Melanocyte of skin (primary cell): ENCODE results near the gene DVL1. TPM values are rescaled to one million over a fixed set of nuclear protein-coding genes. Genes with fewer than 3 reads are reported as not detected.

Source experiments
- small RNA-seq, 2 donors: library from RNA; depleted of rRNA; stranded (forward); fragments of <200 nt; gene quantifications; one replicate each; pipeline ENCODE3, GENCODE V24; 2012
- total RNA-seq, 2 donors: library from RNA; depleted of rRNA; stranded (reverse); fragments of >200 nt; gene quantifications; 2 replicates each; pipeline ENCODE4 v1.2.3, GENCODE V29; 2012

DVL1 gene
- total RNA-seq: 10 to 100 TPM; 44.4 to 60.6 TPM

DNA sequence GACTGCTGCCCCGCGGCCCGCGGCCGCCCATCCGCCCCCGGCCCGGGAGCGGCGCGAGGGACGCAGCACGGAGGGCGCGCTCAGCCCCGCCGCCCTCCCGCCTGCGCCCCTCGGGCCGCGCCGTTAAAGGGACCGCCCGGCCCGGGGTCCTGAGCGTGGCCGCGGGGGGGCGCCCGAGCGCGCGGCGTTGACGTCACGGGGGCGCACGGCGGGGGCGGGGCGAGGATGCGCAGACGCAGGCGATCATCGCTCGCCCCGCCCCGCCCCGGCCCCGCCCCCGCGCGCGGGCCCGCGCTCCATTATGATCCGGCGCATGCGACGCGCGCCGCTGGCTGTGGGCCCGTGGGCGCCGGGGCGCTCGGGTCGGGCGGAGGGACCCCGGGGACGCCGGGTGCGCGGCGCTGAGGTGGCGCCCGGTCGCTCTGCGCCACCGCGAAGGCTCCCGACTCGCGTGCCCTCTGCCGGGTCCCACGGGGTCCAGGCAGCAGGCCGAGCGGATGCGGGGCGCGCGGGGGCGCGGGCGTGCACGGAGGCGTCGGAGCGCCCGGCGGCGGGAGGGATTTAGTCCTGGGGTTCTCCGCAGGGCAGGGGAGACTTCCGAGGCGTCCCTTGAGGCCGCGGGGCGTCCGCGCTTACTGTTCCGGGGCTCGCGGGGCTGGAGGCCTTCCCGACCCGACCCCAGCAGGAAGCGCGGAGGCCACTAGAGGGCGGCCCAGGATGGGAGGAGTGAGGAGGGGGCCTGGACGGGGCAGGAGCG is at the start of gene DVL1:
TSS of gene DVL1 (minus strand) at position 163 of the 757 bp plus-strand sequence. CDS start 353 bp downstream, outside the sequence.

GRCh38 chr1:1374929-1375662 is 25.9 kb upstream of the DVL1 start, which contains the start of gene AURKAIP1:
Gene AURKAIP1 (minus strand): TSS chr1:1375207. CDS start chr1:1374756, 451 bp downstream.

DNA sequence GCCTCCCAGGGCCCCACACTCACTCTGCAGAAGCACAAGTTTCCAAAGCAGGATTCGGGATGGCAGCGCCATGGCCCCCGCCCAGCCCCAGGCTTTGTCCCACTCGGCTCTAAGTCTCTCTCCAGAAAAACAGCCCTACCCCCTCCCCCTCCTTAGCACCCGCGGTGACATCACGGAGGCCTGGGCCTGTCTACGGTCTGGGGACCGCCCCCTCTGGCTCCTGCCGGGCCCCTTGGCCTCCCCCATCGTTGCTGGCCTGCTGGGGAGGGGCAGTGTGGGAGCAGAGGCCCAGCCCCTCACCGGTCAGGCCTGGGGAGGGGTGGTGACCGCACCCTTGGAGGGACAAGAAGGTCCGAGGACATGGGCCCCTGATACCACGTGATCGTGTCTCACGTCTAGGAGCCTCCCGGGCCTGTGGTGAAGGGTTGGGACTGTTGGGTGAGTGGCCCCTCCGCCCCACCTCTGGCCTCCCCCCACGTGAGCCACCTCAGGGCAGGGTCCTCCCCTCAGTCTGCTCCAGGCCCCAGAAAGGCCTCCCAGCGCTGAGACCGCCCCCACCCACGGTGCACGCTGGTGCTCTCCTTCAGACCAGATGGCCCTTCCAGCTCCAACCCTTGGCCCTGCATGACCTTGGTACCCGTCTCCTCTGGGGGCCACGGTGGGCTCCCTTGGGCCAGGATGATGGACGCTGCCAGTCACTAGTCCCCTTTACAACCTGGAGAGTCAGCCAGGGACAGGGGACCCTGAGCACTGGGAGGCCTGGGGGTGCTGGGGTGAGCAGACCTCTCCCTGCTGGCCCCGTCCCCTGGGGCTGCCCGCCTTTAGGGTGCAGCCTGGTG is 9.4 kb upstream of the DVL1 start, which contains the start of gene MXRA8:
TSS of gene MXRA8 (minus strand) at position 123 of the 839 bp plus-strand sequence. CDS start at position 72, 51 bp downstream.

DNA sequence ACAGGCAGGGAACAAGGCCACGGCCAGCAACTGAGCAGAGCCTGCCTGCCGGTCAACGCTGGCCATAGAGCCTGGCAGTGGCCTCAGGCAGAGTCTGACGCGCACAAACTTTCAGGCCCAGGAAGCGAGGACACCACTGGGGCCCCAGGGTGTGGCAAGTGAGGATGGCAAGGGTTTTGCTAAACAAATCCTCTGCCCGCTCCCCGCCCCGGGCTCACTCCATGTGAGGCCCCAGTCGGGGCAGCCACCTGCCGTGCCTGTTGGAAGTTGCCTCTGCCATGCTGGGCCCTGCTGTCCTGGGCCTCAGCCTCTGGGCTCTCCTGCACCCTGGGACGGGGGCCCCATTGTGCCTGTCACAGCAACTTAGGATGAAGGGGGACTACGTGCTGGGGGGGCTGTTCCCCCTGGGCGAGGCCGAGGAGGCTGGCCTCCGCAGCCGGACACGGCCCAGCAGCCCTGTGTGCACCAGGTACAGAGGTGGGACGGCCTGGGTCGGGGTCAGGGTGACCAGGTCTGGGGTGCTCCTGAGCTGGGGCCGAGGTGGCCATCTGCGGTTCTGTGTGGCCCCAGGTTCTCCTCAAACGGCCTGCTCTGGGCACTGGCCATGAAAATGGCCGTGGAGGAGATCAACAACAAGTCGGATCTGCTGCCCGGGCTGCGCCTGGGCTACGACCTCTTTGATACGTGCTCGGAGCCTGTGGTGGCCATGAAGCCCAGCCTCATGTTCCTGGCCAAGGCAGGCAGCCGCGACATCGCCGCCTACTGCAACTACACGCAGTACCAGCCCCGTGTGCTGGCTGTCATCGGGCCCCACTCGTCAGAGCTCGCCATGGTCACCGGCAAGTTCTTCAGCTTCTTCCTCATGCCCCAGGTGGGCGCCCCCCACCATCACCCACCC is 17.9 kb downstream of the DVL1 start, which contains the start of gene TAS1R3:
TSS of gene TAS1R3 (plus strand) at position 213 of the 898 bp plus-strand sequence. CDS start at position 279, 66 bp downstream.

DNA sequence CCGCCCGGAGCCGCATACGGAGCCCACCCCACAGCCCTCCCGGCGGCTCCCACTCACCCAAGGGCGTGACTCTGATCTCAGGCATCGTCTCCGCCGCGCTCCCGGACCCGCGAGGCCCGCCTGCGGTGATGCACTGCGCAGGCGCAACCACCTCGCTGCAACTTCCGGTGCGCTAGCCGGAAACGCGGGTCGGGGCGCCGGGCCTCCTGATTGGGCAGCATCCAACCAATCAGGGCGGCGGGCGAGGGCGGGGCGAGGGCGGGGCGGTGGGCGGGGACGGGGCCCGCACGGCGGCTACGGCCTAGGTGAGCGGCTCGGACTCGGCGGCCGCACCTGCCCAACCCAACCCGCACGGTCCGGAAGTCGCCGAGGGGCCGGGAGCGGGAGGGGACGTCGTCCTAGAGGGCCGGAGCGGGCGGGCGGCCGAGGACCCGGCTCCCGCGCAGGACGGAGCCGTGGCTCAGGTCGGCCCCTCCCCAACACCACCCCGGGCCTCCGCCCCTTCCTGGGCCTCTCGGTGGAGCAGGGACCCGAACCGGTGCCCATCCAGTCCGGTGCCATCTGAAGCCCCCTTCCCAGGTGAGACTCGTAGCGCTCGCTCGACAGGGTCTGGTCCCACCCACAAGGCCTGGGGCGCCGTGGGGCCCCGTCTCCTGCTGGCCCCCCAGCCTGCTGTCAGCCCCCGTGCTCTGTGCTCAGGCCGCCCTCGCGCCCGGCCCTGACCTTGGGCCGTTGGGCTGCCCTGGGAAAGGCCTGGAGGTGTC is 24.5 kb downstream of the DVL1 start, which contains the start of the genes CPTP and INTS11:
TSS of gene CPTP (plus strand) at position 279 of the 764 bp plus-strand sequence. CDS start 2,109 bp downstream, outside the sequence.
TSS of gene INTS11 (minus strand) at position 137 of the 764 bp plus-strand sequence. CDS start at position 85, 52 bp downstream.

GRCh38 chr1:1307923-1308755 is 41.1 kb downstream of the DVL1 start, which contains the start of the genes ACAP3 and PUSL1:
Gene ACAP3 (minus strand): TSS chr1:1307930. CDS start chr1:1307815, 115 bp downstream.
Gene PUSL1 (plus strand): TSS chr1:1308597. CDS start chr1:1308644, 47 bp downstream.

Small RNAs within 50 kb of the gene (small RNA-seq; reads per million reads assigned to genes)
- 0 reads per million in 2 donors for gene MIR6726

Other genes with a start within 250 kb of the DVL1 start
- 10 to 100 TPM in 1 of 2 donors, 1 to 10 TPM in 1; 8.6 to 12.0 TPM for gene C1orf159, start 233.3 kb downstream of the DVL1 start, total RNA-seq
- not detected for gene TTLL10, start 175.5 kb downstream of the DVL1 start, total RNA-seq
- under 1 TPM in 1 of 2 donors, not detected in 1; 0.34 TPM for gene TNFRSF18, start 142.8 kb downstream of the DVL1 start, total RNA-seq
- gene TNFRSF4, start 135.3 kb downstream of the DVL1 start, total RNA-seq: not detected
- 10 to 100 TPM; 79.5 to 88.9 TPM for gene SDF4, start 117.4 kb downstream of the DVL1 start, total RNA-seq
- gene B3GALT6, start 117.2 kb downstream of the DVL1 start, total RNA-seq: 10 to 100 TPM; 19.0 to 26.5 TPM
- gene C1QTNF12, start 102.7 kb downstream of the DVL1 start, total RNA-seq: not detected
- 10 to 100 TPM; 28.9 to 32.6 TPM for gene UBE2J2, start 75.6 kb downstream of the DVL1 start, total RNA-seq
- gene SCNN1D, start 69.0 kb downstream of the DVL1 start, total RNA-seq: under 1 TPM; 0.67 to 0.69 TPM
- 10 to 100 TPM; 21.3 to 42.0 TPM for gene ACAP3, start 41.5 kb downstream of the DVL1 start, total RNA-seq
- 10 to 100 TPM; 15.8 to 23.6 TPM for gene PUSL1, start 40.8 kb downstream of the DVL1 start, total RNA-seq
- gene INTS11, start 24.8 kb downstream of the DVL1 start, total RNA-seq: 100 to 1,000 TPM in 1 of 2 donors, 10 to 100 TPM in 1; 57.5 to 102 TPM
- gene CPTP, start 24.6 kb downstream of the DVL1 start, total RNA-seq: 10 to 100 TPM; 20.0 to 23.0 TPM
- under 1 TPM in 1 of 2 donors, not detected in 1; 0.33 TPM for gene TAS1R3, start 18.1 kb downstream of the DVL1 start, total RNA-seq
- under 1 TPM in 1 of 2 donors, not detected in 1; 0.33 TPM for gene MXRA8, start 9.1 kb upstream of the DVL1 start, total RNA-seq
- 100 to 1,000 TPM; 117 to 140 TPM for gene AURKAIP1, start 25.8 kb upstream of the DVL1 start, total RNA-seq
- gene CCNL2, start 49.9 kb upstream of the DVL1 start, total RNA-seq: 10 to 100 TPM; 63.9 to 72.3 TPM
- 100 to 1,000 TPM in 1 of 2 donors, 10 to 100 TPM in 1; 57.5 to 103 TPM for gene MRPL20, start 57.9 kb upstream of the DVL1 start, total RNA-seq
- under 1 TPM in 1 of 2 donors, not detected in 1; under 0.01 TPM for gene ANKRD65, start 71.9 kb upstream of the DVL1 start, total RNA-seq
- 1 to 10 TPM; 2.4 to 4.3 TPM for gene VWA1, start 86.3 kb upstream of the DVL1 start, total RNA-seq
- gene ATAD3C, start 100.3 kb upstream of the DVL1 start, total RNA-seq: not detected
- gene ATAD3B, start 122.3 kb upstream of the DVL1 start, total RNA-seq: 10 to 100 TPM; 22.4 to 33.6 TPM
- 10 to 100 TPM; 32.0 to 42.0 TPM for gene ATAD3A, start 162.7 kb upstream of the DVL1 start, total RNA-seq
- gene TMEM240, start 191.2 kb upstream of the DVL1 start, total RNA-seq: 1 to 10 TPM; 2.1 to 4.7 TPM
- gene SSU72, start 225.4 kb upstream of the DVL1 start, total RNA-seq: 100 to 1,000 TPM; 141 to 177 TPM